Memory B cell (primary cell): ENCODE data around the gene PTPN21.

Experiments
- ATAC-seq: fragments of 150-1000 bp; cut with Tn5 transposase; 2 replicates; pipeline ENCODE4 v1.10.0; 2021; ENCODE audit warnings: low read depth, mild to moderate bottlenecking, moderate library complexity
- DNase-seq, 2 donors: peaks; one replicate each; pipeline ENCODE4 v3.0.0; 2022; ENCODE audit warnings: low spot score in 2 of 2
- H3K27ac Mint-ChIP-seq: one replicate; pipeline ENCODE4 v1.8.0; 2022; ENCODE audit warnings: mild to moderate bottlenecking, moderate library complexity, mixed read lengths
- H3K27me3 Mint-ChIP-seq: one replicate; pipeline ENCODE4 v1.8.0; 2022; ENCODE audit warnings: mixed read lengths
- H3K36me3 Mint-ChIP-seq: one replicate; pipeline ENCODE4 v1.8.0; 2022; ENCODE audit warnings: mild to moderate bottlenecking, mixed read lengths
- H3K4me1 Mint-ChIP-seq: one replicate; pipeline ENCODE4 v1.8.0; 2022; ENCODE audit warnings: mixed read lengths
- H3K4me3 Mint-ChIP-seq: one replicate; pipeline ENCODE4 v1.8.0; 2022; ENCODE audit warnings: mild to moderate bottlenecking, moderate library complexity, mixed read lengths
- H3K9me3 Mint-ChIP-seq: one replicate; pipeline ENCODE4 v1.8.0; 2022; ENCODE audit warnings: mixed read lengths

PTPN21 gene

GRCh38 chr14:88437658-88438057, 117.1 kb downstream of the PTPN21 start:
- H3K36me3 Mint-ChIP-seq: peaks cover 8% of the 10 kb centered on the region
- no peaks in the 10 kb centered on the region for H3K9me3 Mint-ChIP-seq
- DNase-seq (no peak), ATAC-seq (no peak)
- no peaks in the 10 kb centered on the region for H3K4me1 Mint-ChIP-seq
- H3K27ac Mint-ChIP-seq: no peak overlapping the region
- H3K27me3 Mint-ChIP-seq: no peaks in the 10 kb centered on the region
- H3K4me3 Mint-ChIP-seq: no peak overlapping the region

GRCh38 chr14:88430976-88431375, 123.8 kb downstream of the PTPN21 start:
- Mint-ChIP-seq H3K4me3 (no peak overlapping the region), H3K9me3 (no peaks in the 10 kb centered on the region), H3K36me3 (no peaks in the 10 kb centered on the region), H3K4me1 (no peaks in the 10 kb centered on the region), H3K27me3 (no peaks in the 10 kb centered on the region), H3K27ac (no peak overlapping the region)
- DNase-seq (no peak), ATAC-seq (no peak)

- Mint-ChIP-seq H3K27me3 (no peaks in the 10 kb centered on the region), H3K36me3 (no peaks in the 10 kb centered on the region), H3K4me3 (no peak overlapping the region), H3K4me1 (no peaks in the 10 kb centered on the region), H3K27ac (no peak overlapping the region), H3K9me3 (no peaks in the 10 kb centered on the region)
- DNase-seq (no peak), ATAC-seq (no peak)
Observed at GRCh38 chr14:88426271-88426670, 128.5 kb downstream of the PTPN21 start.

GRCh38 chr14:88424573-88424972, 130.2 kb downstream of the PTPN21 start:
- no peak for ATAC-seq
- Mint-ChIP-seq H3K9me3 (no peaks in the 10 kb centered on the region), H3K27me3 (no peaks in the 10 kb centered on the region), H3K4me3 (no peak overlapping the region), H3K36me3 (peaks cover 2% of the 10 kb centered on the region), H3K27ac (no peak overlapping the region), H3K4me1 (no peaks in the 10 kb centered on the region)
- no peak for DNase-seq

DNA sequence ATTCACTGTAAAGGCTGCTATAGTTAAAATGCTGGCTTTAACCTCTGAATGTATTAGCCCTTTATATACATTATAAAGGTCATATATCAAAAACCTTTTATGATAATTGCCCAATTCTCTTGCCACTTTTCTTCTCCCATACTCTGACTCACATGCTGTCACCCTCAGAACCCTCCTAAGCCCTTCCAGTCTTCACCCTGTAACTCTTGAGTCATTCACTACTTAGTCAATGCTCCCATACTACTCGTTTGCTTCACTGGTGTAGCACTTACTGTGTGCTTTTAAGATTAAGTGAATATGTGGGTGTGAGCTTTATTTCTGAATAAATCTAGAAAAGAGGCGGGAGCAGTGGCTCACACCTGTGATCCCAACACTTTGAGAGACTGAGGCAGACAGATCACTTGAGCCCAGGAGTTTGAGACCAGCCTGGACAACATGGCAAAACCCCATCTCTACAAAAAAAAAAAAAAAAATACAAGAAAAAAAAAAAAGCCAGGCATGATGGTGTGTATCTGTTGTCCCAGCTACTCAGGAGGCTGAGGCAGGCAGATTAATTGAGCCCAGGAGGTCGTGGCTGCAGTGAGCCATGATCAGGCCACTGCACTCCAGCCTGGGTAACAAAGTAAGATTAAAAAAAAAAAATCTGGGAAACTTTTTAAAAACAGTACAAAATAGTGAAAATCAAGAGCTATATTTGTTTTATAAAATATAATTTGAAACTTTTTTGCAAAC, 131.7 kb downstream of the PTPN21 start:
- Mint-ChIP-seq H3K27me3 (no peaks in the 10 kb centered on the region), H3K4me3 (no peak overlapping the region), H3K9me3 (peaks cover under 1% of the 10 kb centered on the region), H3K27ac (no peak overlapping the region), H3K36me3 (peaks cover 4% of the 10 kb centered on the region), H3K4me1 (no peaks in the 10 kb centered on the region)
- no peak for ATAC-seq
- DNase-seq: no peak

DNA sequence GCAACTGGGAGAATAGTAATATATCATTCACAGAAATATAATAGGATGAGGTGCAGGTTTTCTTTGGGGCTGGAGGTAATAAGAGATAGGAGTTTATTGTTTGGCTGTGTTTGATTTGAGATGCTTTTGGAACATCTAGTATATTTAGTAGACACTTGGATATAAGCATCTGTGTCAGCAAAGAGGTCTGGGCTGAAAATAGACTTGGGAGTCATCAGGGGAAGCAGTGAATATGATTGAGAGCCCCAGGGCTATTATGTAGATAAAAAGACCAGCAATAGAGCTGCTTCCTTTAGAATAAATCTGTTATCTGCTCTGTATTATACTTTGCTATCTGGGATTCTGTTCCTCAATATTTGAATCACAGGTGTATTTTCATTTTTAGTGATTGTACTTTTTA, 132.8 kb downstream of the PTPN21 start:
- peaks cover 14% of the 10 kb centered on the region for H3K36me3 Mint-ChIP-seq
- H3K9me3 Mint-ChIP-seq: peaks cover 2% of the 10 kb centered on the region
- H3K27me3 Mint-ChIP-seq: no peaks in the 10 kb centered on the region
- ATAC-seq (no peak), DNase-seq (no peak)
- H3K4me3 Mint-ChIP-seq: no peak overlapping the region
- H3K4me1 Mint-ChIP-seq: no peaks in the 10 kb centered on the region
- H3K27ac Mint-ChIP-seq: no peak overlapping the region

- DNase-seq: no peak
- peaks cover 14% of the 10 kb centered on the region for H3K36me3 Mint-ChIP-seq
- H3K4me3 Mint-ChIP-seq: no peak overlapping the region
- no peak overlapping the region for H3K27ac Mint-ChIP-seq
- peaks cover 2% of the 10 kb centered on the region for H3K9me3 Mint-ChIP-seq
- ATAC-seq: no peak
- no peaks in the 10 kb centered on the region for H3K27me3 Mint-ChIP-seq
- no peaks in the 10 kb centered on the region for H3K4me1 Mint-ChIP-seq
Observed at GRCh38 chr14:88421286-88421685, 133.5 kb downstream of the PTPN21 start.

GRCh38 chr14:88420187-88420586, 134.6 kb downstream of the PTPN21 start:
- no peaks in the 10 kb centered on the region for H3K4me1 Mint-ChIP-seq
- H3K36me3 Mint-ChIP-seq: peaks cover 20% of the 10 kb centered on the region
- no peak overlapping the region for H3K4me3 Mint-ChIP-seq
- H3K9me3 Mint-ChIP-seq: peaks cover 6% of the 10 kb centered on the region
- H3K27me3 Mint-ChIP-seq: no peaks in the 10 kb centered on the region
- no peak overlapping the region for H3K27ac Mint-ChIP-seq
- ATAC-seq (no peak), DNase-seq (no peak)

DNA sequence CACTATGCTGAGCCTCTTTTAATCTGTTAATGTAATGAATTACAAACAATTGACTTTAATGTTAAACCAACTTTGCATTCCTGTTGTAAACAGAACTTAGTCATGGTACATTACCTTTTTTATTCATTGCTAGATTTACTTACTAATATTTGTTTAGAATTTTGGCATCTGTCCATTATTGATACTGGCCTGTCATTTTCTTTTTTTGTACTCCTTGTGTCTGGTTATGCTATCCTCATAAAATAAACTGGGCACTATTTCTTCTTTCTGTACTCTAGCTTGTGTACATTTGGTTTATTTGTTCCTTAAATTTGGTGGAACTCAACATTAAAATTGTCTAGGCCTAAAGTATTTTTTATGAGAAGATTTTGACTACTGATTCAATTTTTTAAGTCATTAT, 137.2 kb downstream of the PTPN21 start:
- ATAC-seq: no peak
- Mint-ChIP-seq H3K4me1 (no peaks in the 10 kb centered on the region), H3K36me3 (peaks cover 34% of the 10 kb centered on the region), H3K27me3 (no peaks in the 10 kb centered on the region), H3K27ac (no peak overlapping the region), H3K4me3 (no peak overlapping the region), H3K9me3 (peaks cover 12% of the 10 kb centered on the region)
- DNase-seq: no peak
